Activated T-cell treated with anti-CD3 and anti-CD28 coated beads, Interleukin-2, amount 50 U/mL, for 1 hour (primary cell): ENCODE results near the gene PCK1.

Experiments used
- DNase-seq: peaks from one replicate; pipeline ENCODE4 v3.0.0-alpha.2; 2020

The PCK1 gene

GRCh38 chr20:57608516-57608915 lies 47.6 kb downstream of the PCK1 start:
- DNase-seq: no peak

GRCh38 chr20:57609086-57609841 lies 48.4 kb downstream of the PCK1 start:
- DNase-seq: no peak

- DNase-seq: no peak
These were observed 48.9 kb downstream of the PCK1 start for GRCh38 chr20:57609842-57610167.

GRCh38 chr20:57610261-57610952 lies 49.5 kb downstream of the PCK1 start:
- no peak for DNase-seq

GRCh38 chr20:57611586-57612311 lies 50.8 kb downstream of the PCK1 start:
- no peak for DNase-seq

- no peak for DNase-seq
These were observed 51.5 kb downstream of the PCK1 start for GRCh38 chr20:57612436-57612835.

GRCh38 chr20:57612916-57613315 lies 52.0 kb downstream of the PCK1 start:
- no peak for DNase-seq

- DNase-seq: no peak
These were observed 52.6 kb downstream of the PCK1 start for GRCh38 chr20:57613481-57613921.

- DNase-seq: no peak
These were observed 53.9 kb downstream of the PCK1 start for GRCh38 chr20:57614490-57615444.

GRCh38 chr20:57615445-57615811 lies 54.5 kb downstream of the PCK1 start:
- no peak for DNase-seq

GRCh38 chr20:57616143-57616951 lies 55.4 kb downstream of the PCK1 start:
- DNase-seq: no peak

- no peak for DNase-seq
These were observed 56.3 kb downstream of the PCK1 start for GRCh38 chr20:57617079-57617795.
